Karpas-422 (cell line): Measurements from ENCODE around the gene RBMS1. TPM values are rescaled to one million over a fixed set of nuclear protein-coding genes. Genes with fewer than 3 reads are reported as not detected.

Source experiments
- DNase-seq: peaks from one replicate; pipeline ENCODE4 v3.0.0-alpha.2; 2015
- H2AFZ ChIP-seq: fragments of 200-600 bp; sonication (generic); 2 replicates; pipeline ENCODE4 v1.6.1; 2014; ENCODE audit warnings: antibody characterized with exemption, low read length, mixed read lengths
- H3K27ac ChIP-seq: fragments of 200-600 bp; sonication (generic); 2 replicates; pipeline ENCODE4 v1.5.1; 2014; ENCODE audit warnings: mild to moderate bottlenecking, low read length, moderate library complexity
- H3K27me3 ChIP-seq: fragments of 200-600 bp; sonication (generic); 2 replicates; pipeline ENCODE4 v1.6.1; 2014; ENCODE audit warnings: low read length, mixed read lengths
- H3K36me3 ChIP-seq: fragments of 200-600 bp; sonication (generic); 2 replicates; pipeline ENCODE4 v1.6.1; 2014; ENCODE audit warnings: low read length, mixed read lengths; ENCODE audit not compliant: insufficient read depth
- H3K4me1 ChIP-seq: fragments of 200-600 bp; sonication (generic); 2 replicates; pipeline ENCODE4 v1.6.1; 2014; ENCODE audit warnings: mild to moderate bottlenecking, low read length, mixed read lengths
- H3K4me2 ChIP-seq: fragments of 200-600 bp; sonication (generic); 2 replicates; pipeline ENCODE4 v1.6.1; 2014; ENCODE audit warnings: low read length, low read depth, mild to moderate bottlenecking; ENCODE audit not compliant: poor library complexity, severe bottlenecking
- H3K4me3 ChIP-seq: fragments of 200-600 bp; sonication (generic); 2 replicates; pipeline ENCODE4 v1.5.1; 2014; ENCODE audit warnings: mild to moderate bottlenecking, antibody characterized with exemption, low read length, mixed read lengths
- H3K79me2 ChIP-seq: fragments of 200-600 bp; sonication (generic); 2 replicates; pipeline ENCODE4 v1.6.1; 2014; ENCODE audit warnings: mild to moderate bottlenecking, low read length, mixed read lengths
- H3K9ac ChIP-seq: fragments of 200-600 bp; sonication (generic); 2 replicates; pipeline ENCODE4 v1.6.0; 2014; ENCODE audit warnings: low read length
- H3K9me2 ChIP-seq: fragments of 200-600 bp; sonication (generic), shearing (Covaris generic); replicated peaks from 2 replicates; pipeline ENCODE4 v1.6.0; 2014; ENCODE audit warnings: mild to moderate bottlenecking, low read length, moderate library complexity; ENCODE audit not compliant: insufficient read depth
- H3K9me3 ChIP-seq: fragments of 300-700, 200-600 bp; sonication (generic); 2 replicates; pipeline ENCODE4 v1.6.1; 2014; ENCODE audit warnings: low read length, mixed read lengths
- H4K20me1 ChIP-seq: fragments of 200-600 bp; sonication (generic); 2 replicates; pipeline ENCODE4 v1.6.1; 2014; ENCODE audit warnings: mild to moderate bottlenecking, antibody characterized with exemption, low read length, low read depth; ENCODE audit not compliant: insufficient read depth
- total RNA-seq: library from RNA; depleted of rRNA; stranded (reverse); fragments of >200 nt; shearing (Covaris generic); gene quantifications from 2 replicates; pipeline ENCODE4 v1.2.3, GENCODE V29; 2014; ENCODE audit warnings: low replicate concordance

RBMS1 gene
- total RNA-seq, 1 experiment from 2014 or later = not detected

DNA sequence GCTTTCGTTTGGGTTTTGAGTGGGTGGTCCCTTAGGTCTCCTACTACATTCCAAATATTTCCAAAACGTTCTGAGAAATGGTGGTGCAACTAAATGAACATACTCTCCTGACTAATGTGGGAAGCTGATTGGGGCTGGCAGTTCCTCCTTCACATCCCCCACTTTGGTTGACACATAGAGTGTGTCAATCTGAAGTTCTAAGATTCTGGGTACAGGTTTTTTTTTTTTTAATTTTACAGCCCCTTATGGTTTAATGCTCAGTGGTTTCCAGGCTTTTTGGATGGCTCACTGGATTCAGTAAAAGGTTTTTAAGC lies 235.2 kb downstream of the RBMS1 start:
- no peak overlapping the region for H2AFZ ChIP-seq
- 0 out of 2 replicates have a peak, but pooled peaks cover 2% of the 10 kb centered on the region for H3K27me3 ChIP-seq
- no peaks in the 10 kb centered on the region for H3K9me3 ChIP-seq
- H3K4me2 ChIP-seq = no peak overlapping the region
- DNase-seq = no peak
- H3K4me3 ChIP-seq = no peak overlapping the region
- no peaks in the 10 kb centered on the region for H3K9me2 ChIP-seq
- no peaks in the 10 kb centered on the region for H3K36me3 ChIP-seq
- H3K27ac ChIP-seq = no peak overlapping the region
- H4K20me1 ChIP-seq = no peaks in the 10 kb centered on the region
- H3K4me1 ChIP-seq = no peaks in the 10 kb centered on the region
- H3K79me2 ChIP-seq = no peaks in the 10 kb centered on the region
- no peak overlapping the region for H3K9ac ChIP-seq

DNA sequence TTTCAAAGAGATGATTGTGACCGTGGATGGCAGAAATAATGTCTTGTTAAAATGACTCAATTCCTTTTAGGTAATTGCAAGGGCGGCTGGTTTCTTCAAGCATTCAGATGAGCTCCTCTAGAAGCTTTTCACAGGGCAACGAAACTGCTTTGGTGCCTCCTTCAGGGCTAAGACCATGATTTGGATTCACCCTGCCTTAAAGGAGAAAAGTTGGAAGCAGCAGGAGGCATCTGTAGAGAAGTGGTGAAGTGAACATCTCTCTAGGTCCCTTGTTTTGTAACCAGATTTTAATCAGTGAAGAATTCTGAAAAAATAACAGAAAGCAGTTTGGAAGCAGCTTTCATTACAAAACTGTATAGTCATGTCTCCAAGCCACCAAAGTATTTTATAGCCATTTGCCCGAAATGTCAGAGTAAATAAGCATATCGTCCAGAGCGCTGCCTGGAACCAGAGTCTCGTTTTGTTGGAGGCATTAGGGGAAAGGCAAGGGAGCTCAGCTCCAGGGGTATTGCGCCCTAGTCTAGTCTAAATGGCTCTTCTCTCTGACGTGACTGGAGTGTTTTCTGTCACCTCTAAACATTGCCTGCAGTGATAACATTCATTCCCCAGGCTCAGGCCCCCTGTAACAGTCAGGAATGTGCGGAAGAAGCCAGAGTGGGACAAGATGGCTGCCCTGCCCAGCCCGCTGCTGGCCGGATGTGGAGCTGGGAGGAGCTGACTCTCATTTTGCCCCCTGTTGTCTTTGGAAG lies 235.7 kb downstream of the RBMS1 start:
- no peaks in the 10 kb centered on the region for H3K4me1 ChIP-seq
- H3K27ac ChIP-seq = no peak overlapping the region
- H3K9me3 ChIP-seq = no peaks in the 10 kb centered on the region
- no peak overlapping the region for H3K4me2 ChIP-seq
- H2AFZ ChIP-seq = no peak overlapping the region
- no peaks in the 10 kb centered on the region for H3K27me3 ChIP-seq
- no peak overlapping the region for H3K9ac ChIP-seq
- H3K36me3 ChIP-seq = no peaks in the 10 kb centered on the region
- no peaks in the 10 kb centered on the region for H3K79me2 ChIP-seq
- H3K9me2 ChIP-seq = no peaks in the 10 kb centered on the region
- H4K20me1 ChIP-seq = no peaks in the 10 kb centered on the region
- H3K4me3 ChIP-seq = no peak overlapping the region
- DNase-seq = no peak

DNA sequence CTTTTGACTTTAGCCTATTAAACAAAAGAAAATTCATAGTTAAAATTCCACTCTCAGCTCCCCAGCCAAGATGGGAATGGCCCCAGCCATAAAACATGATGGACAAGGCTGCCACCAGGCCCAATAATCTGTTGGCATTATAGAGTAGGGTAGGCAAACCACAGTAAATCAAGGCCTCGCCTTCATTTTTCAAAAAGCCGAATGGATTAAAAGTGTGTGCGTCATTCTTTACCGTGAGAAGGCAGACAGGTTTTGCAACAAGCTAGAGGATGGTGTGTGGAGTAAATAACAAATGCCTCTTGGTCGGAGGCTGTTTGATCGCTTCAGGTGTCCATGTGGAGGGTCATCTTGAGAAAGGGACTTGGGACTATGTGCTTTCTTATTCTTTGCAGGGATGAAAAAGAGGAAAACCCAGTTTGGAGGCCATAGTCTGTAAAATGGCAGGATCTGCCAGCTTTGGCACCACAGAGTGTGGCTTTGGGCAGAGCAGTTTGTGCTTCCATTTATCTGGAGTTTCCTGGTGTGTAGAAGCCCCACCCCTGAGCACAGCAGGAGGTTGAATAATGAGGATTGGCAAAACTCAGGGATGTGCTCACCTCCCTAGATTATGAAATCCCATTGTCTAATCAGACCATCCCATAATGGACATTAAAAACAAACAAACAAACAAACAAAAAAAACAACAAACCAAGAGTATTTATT lies 236.4 kb downstream of the RBMS1 start:
- no peak overlapping the region for H3K4me3 ChIP-seq
- no peak overlapping the region for H3K4me2 ChIP-seq
- H3K9me2 ChIP-seq = no peaks in the 10 kb centered on the region
- no peaks in the 10 kb centered on the region for H3K79me2 ChIP-seq
- no peaks in the 10 kb centered on the region for H4K20me1 ChIP-seq
- H3K4me1 ChIP-seq = no peaks in the 10 kb centered on the region
- H3K36me3 ChIP-seq = no peaks in the 10 kb centered on the region
- no peak overlapping the region for H3K27ac ChIP-seq
- H3K27me3 ChIP-seq = no peaks in the 10 kb centered on the region
- no peak overlapping the region for H2AFZ ChIP-seq
- no peaks in the 10 kb centered on the region for H3K9me3 ChIP-seq
- no peak overlapping the region for H3K9ac ChIP-seq
- no peak for DNase-seq

DNA sequence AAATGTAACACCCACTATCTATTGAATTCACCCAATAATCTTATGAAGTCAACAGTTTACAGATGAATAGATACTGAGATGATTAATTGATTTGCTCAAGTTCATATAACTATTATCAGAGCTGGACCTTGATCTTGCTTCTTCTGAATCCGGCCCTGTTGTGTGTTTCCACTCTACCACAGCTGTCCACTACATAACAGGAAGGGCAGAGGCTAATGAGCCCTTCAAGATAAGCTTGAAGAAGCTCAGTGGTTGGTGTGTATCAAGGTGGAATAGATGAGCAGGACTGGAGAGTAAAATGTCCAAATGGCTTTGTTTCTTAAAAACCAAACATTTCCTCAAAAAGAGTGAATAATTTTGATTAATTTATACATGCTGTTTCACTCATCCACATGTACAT lies 237.1 kb downstream of the RBMS1 start:
- no peaks in the 10 kb centered on the region for H3K9me3 ChIP-seq
- H3K27ac ChIP-seq = no peak overlapping the region
- H3K9me2 ChIP-seq = no peaks in the 10 kb centered on the region
- no peak overlapping the region for H2AFZ ChIP-seq
- H3K36me3 ChIP-seq = no peaks in the 10 kb centered on the region
- H3K9ac ChIP-seq = no peak overlapping the region
- H3K4me2 ChIP-seq = no peak overlapping the region
- no peaks in the 10 kb centered on the region for H3K4me1 ChIP-seq
- H3K79me2 ChIP-seq = no peaks in the 10 kb centered on the region
- H3K27me3 ChIP-seq = no peaks in the 10 kb centered on the region
- DNase-seq = no peak
- H3K4me3 ChIP-seq = no peak overlapping the region
- no peaks in the 10 kb centered on the region for H4K20me1 ChIP-seq

DNA sequence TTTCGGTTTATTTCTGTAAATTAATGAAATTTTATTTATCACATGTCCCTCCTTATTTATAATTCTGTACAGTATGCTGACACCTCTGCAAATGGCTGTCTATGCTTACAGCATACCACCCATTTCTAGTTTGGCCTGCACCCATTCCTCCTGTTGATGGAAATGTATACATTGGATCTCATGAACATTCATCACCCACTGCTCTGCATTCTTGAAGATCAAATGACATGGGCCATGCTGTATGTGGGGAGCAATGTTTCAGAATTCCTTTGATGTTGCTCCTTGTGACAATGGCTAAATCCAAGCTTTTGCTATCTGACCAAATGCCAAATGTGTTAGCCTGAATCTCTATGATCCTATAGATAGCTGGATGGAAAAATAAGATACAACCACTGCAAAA lies 238.2 kb downstream of the RBMS1 start:
- no peaks in the 10 kb centered on the region for H3K9me2 ChIP-seq
- DNase-seq = no peak
- H3K36me3 ChIP-seq = no peaks in the 10 kb centered on the region
- no peak overlapping the region for H3K9ac ChIP-seq
- H2AFZ ChIP-seq = no peak overlapping the region
- H3K4me2 ChIP-seq = no peak overlapping the region
- no peaks in the 10 kb centered on the region for H3K79me2 ChIP-seq
- H4K20me1 ChIP-seq = no peaks in the 10 kb centered on the region
- H3K4me3 ChIP-seq = no peak overlapping the region
- H3K27ac ChIP-seq = no peak overlapping the region
- no peaks in the 10 kb centered on the region for H3K9me3 ChIP-seq
- no peaks in the 10 kb centered on the region for H3K4me1 ChIP-seq
- no peaks in the 10 kb centered on the region for H3K27me3 ChIP-seq

DNA sequence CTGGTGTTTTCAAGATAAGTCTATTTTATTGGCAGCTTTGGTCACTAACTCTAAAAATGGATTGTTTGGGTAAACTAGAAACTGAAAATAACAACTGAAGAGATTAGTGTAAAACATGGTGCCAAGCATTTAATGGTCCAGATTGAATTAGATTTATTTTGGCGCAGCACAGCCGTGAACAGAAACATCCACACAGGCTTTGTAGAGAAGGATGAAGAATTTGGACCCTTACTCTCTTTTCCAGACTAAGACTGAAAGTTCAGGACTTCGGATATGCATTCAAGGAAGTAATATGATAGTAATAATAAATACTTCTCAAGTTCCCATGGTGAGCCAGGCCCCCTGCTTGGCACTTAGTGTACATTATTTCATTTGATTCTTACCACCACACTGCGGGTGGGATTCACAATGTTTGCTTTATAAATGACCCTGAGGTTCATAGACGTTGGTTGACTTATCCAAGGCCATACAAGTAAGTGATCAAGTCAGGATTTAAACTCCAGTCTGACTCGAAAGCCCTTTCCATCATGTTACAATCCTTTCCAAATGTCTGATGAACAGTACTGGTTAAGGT lies 239.3 kb downstream of the RBMS1 start:
- Histone ChIP-seq H3K27me3 (no peaks in the 10 kb centered on the region), H3K4me3 (no peak overlapping the region), H3K79me2 (no peaks in the 10 kb centered on the region), H3K36me3 (no peaks in the 10 kb centered on the region), H3K4me1 (no peaks in the 10 kb centered on the region), H3K4me2 (no peak overlapping the region), H2AFZ (no peak overlapping the region), H3K9me2 (no peaks in the 10 kb centered on the region), H3K27ac (no peak overlapping the region), H3K9ac (no peak overlapping the region), H4K20me1 (no peaks in the 10 kb centered on the region), H3K9me3 (no peaks in the 10 kb centered on the region)
- no peak for DNase-seq

DNA sequence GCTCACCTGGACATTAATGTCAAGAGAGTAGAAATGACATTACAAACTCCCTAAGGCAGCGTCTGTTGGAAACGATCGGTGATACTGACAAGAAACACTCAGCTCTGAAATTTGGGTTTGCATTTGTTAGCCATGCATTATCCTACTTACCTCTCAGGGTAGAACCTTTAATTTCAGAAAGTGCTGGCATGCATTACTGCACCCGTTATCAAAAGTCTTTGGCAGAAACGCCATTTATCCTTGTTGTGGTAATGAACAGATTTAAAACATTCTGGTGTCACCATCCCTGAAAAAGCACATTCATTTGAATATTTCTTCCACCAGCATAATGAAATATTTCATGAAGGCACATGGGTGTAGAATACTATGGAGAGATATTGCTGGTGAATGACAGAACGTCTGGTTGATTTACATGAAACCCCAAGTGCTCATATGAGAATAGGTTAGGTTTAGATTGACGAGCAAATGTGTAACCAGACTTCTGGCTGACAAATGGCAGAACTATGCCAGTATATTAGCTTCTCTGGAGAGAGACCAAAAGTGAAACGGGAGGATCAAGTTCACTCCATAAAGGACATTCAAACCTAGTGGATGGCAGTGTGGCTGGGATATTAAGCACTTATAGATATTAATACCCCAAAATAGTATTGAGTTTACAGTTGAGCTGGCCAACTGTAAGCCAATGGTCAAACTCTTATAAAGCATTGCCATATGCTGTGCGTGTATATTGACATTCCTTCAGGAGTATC lies 240.0 kb downstream of the RBMS1 start:
- Histone ChIP-seq H3K79me2 (no peaks in the 10 kb centered on the region), H3K27me3 (no peaks in the 10 kb centered on the region), H3K36me3 (no peaks in the 10 kb centered on the region), H3K9me3 (no peaks in the 10 kb centered on the region), H3K9ac (no peak overlapping the region), H3K4me1 (no peaks in the 10 kb centered on the region), H2AFZ (no peak overlapping the region), H3K9me2 (no peaks in the 10 kb centered on the region), H3K4me2 (no peak overlapping the region), H4K20me1 (no peaks in the 10 kb centered on the region), H3K4me3 (no peak overlapping the region), H3K27ac (no peak overlapping the region)
- DNase-seq = no peak

DNA sequence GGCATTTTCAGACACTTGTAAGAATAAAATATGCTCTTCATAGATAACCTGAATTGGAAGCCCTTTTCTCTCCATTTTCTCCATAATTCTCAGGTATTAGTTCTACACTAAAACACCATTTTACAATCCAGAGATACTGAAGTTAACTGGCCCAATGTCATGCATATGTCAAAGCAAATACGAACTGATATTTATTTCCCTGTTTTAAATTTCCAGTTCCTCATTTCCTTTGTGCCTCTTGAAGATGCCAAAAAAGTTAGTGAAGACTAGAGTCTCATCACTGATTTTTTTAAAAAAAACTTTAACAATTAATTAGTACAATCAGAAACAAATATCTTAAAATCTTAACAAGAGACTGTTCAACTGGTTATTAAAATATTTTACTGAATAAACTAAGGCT lies 240.7 kb downstream of the RBMS1 start:
- Histone ChIP-seq H3K79me2 (no peaks in the 10 kb centered on the region), H3K4me2 (no peak overlapping the region), H3K27ac (no peak overlapping the region), H2AFZ (no peak overlapping the region), H3K4me3 (no peak overlapping the region), H3K9me2 (no peaks in the 10 kb centered on the region), H4K20me1 (no peaks in the 10 kb centered on the region), H3K4me1 (no peaks in the 10 kb centered on the region), H3K36me3 (no peaks in the 10 kb centered on the region), H3K9me3 (no peaks in the 10 kb centered on the region), H3K9ac (no peak overlapping the region), H3K27me3 (no peaks in the 10 kb centered on the region)
- DNase-seq = no peak
